22Rv1 (cell line): ENCODE results near the gene DEPDC1.

ENCODE experiments used
- H3K27ac ChIP-seq: fragments of 450-650 bp; 2 replicates; pipeline ENCODE4 v1.5.1; 2017
- CTCF ChIP-seq: fragments of 450-650 bp; IDR thresholded peaks from 2 replicates; pipeline ENCODE4 v1.5.1; 2017; ENCODE audit warnings: mild to moderate bottlenecking
- ZFX ChIP-seq: fragments of 450-650 bp; IDR thresholded peaks from 2 replicates; pipeline ENCODE4 v1.6.1; 2017; ENCODE audit warnings: antibody characterized with exemption, borderline replicate concordance

The DEPDC1 gene

GRCh38 chr1:68496680-68497357 is at the start of gene DEPDC1:
DEPDC1 (minus strand) TSS chr1:68497082; CDS start chr1:68496999, 83 bp downstream.
- H3K27ac ChIP-seq = peak within 1 kb of the TSS; percentile 81
- no peak for TF ChIP-seq ZFX

- TF ChIP-seq CTCF (no peak), ZFX (no peak)
- H3K27ac ChIP-seq = no peak overlapping the region
Observed at GRCh38 chr1:68544651-68545050, 47.8 kb upstream of the DEPDC1 start.

- H3K27ac ChIP-seq = no peak overlapping the region
- TF ChIP-seq ZFX = no peak
- TF ChIP-seq CTCF = no peak
Observed at GRCh38 chr1:68542586-68542985, 45.7 kb upstream of the DEPDC1 start.

- TF ChIP-seq ZFX (no peak), CTCF (no peak)
- H3K27ac ChIP-seq = no peak overlapping the region
Observed at GRCh38 chr1:68538941-68539340, 42.1 kb upstream of the DEPDC1 start.

- TF ChIP-seq ZFX = no peak
- TF ChIP-seq CTCF = no peak
- no peak overlapping the region for H3K27ac ChIP-seq
Observed at GRCh38 chr1:68528243-68528642, 31.4 kb upstream of the DEPDC1 start.

GRCh38 chr1:68525781-68526180 is 28.9 kb upstream of the DEPDC1 start:
- peak overlapping the region; percentile 69 for H3K27ac ChIP-seq
- no peak for TF ChIP-seq ZFX
- TF ChIP-seq CTCF = no peak

- peak overlapping the region; percentile 17; the same call in 1 of the 2 replicates for H3K27ac ChIP-seq
- TF ChIP-seq CTCF = no peak
- TF ChIP-seq ZFX = no peak
Observed at GRCh38 chr1:68521286-68521685, 24.4 kb upstream of the DEPDC1 start.

- TF ChIP-seq ZFX (no peak), CTCF (no peak)
- no peak overlapping the region for H3K27ac ChIP-seq
Observed at GRCh38 chr1:68516066-68516465, 19.2 kb upstream of the DEPDC1 start.
